ENCODE measurements around the gene KIRREL3.

The KIRREL3 gene

DNA sequence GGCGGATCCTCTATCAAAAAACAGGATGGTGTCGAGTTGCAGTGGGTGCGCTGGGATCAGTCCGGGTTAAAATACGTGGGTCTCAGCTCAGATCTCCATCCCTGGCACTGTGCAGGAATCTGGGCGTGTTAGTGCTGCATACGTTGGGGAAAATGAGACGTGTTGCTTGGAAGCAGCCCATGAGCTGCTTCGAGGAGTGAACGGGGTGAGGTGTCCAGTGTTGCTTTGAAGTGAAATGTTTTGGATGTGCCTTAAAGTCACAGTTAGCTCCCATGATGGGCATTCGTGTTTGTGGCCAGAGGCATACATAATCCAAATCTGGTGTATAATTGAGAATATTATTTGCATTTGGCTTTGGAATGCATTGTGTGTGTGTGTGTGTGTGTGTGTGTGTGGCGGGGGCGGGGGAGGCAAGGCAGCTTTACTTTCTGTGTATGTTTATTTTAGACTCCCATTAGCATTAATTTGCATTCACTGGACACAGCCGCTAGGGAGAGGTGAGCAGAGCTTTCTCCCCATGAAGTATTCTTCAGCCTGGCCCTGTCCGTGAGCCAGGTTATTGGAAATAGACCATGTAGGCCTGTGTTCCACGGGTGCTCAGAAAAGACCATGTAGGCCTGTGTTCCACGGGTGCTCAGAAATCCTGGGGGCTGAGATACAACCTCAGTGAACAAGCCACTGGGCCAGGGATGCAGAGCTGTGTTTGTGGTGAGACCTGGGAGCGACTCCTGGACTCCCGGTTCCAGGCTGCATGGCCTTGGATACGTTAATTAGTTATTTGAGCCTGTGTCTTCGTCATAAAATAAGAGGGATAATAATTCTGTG lies 510.5 kb downstream of the KIRREL3 start:
- TF ChIP-seq CTCF (IDR thresholded peaks at IDR 0.05; ENCODE audit: insufficient read depth, low read length, missing control alignments) = no peak
- POLR2A ChIA-PET = interaction anchor here (0.6 kb wide), 1 partner anchor 14 kb away, joined by 3 read pairs; no protein-coding TSS in a partner anchor
- CTCF ChIA-PET = interaction anchor here (0.8 to 3.9 kb wide), 3 partner anchors 10 to 179 kb away, joined by 4 to 51 read pairs (median 4); no protein-coding TSS in a partner anchor
- no peak overlapping the region for H3K4me3 ChIP-seq (ENCODE audit: low read depth, low read length)
- no peak for DNase-seq (ENCODE audit: low read depth, low spot score)

GRCh38 chr11:126488591-126489370 lies 511.8 kb downstream of the KIRREL3 start:
- POLR2A ChIA-PET = interaction anchor here (0.6 kb wide), 1 partner anchor 15 kb away, joined by 3 read pairs; no protein-coding TSS in a partner anchor
- DNase-seq (ENCODE audit: low read depth, low spot score) = no peak

GRCh38 chr11:126487711-126488110 lies 512.9 kb downstream of the KIRREL3 start:
- POLR2A ChIA-PET = no interaction called here
- no peak overlapping the region for H3K4me3 ChIP-seq (ENCODE audit: low read depth, low read length)
- CTCF ChIA-PET = interaction anchor here (0.8 to 10.2 kb wide), 3 partner anchors 8 to 179 kb away, joined by 3 to 260 read pairs (median 51); partner anchors contain the start of gene DCPS
- DNase-seq (ENCODE audit: low read depth, low spot score) = no peak
- no peak for TF ChIP-seq CTCF (IDR thresholded peaks at IDR 0.05; ENCODE audit: insufficient read depth, low read length, missing control alignments)

More at GRCh38 chr11:126488591-126489370, 511.8 kb downstream of the KIRREL3 start:
- H3K4me3 ChIP-seq (ENCODE audit: low read depth, low read length) = no peak overlapping the region
- CTCF ChIA-PET = interaction anchor here (0.8 to 10.2 kb wide), 4 partner anchors 9 to 180 kb away, joined by 4 to 260 read pairs (median 28); partner anchors contain the start of gene DCPS
- no peak for TF ChIP-seq CTCF (IDR thresholded peaks at IDR 0.05; ENCODE audit: insufficient read depth, low read length, missing control alignments)

- no peak for TF ChIP-seq CTCF (IDR thresholded peaks at IDR 0.05; ENCODE audit: insufficient read depth, low read length, missing control alignments)
- POLR2A ChIA-PET = no interaction called here
- no peak overlapping the region for H3K4me3 ChIP-seq (ENCODE audit: low read depth, low read length)
- CTCF ChIA-PET = interaction anchor here (0.9 to 10.2 kb wide), 8 partner anchors 18 to 588 kb away, joined by 3 to 260 read pairs (median 6); partner anchors contain the start of gene DCPS
- DNase-seq (ENCODE audit: low read depth, low spot score) = no peak
Observed at GRCh38 chr11:126485986-126486635, 514.5 kb downstream of the KIRREL3 start.

DNA sequence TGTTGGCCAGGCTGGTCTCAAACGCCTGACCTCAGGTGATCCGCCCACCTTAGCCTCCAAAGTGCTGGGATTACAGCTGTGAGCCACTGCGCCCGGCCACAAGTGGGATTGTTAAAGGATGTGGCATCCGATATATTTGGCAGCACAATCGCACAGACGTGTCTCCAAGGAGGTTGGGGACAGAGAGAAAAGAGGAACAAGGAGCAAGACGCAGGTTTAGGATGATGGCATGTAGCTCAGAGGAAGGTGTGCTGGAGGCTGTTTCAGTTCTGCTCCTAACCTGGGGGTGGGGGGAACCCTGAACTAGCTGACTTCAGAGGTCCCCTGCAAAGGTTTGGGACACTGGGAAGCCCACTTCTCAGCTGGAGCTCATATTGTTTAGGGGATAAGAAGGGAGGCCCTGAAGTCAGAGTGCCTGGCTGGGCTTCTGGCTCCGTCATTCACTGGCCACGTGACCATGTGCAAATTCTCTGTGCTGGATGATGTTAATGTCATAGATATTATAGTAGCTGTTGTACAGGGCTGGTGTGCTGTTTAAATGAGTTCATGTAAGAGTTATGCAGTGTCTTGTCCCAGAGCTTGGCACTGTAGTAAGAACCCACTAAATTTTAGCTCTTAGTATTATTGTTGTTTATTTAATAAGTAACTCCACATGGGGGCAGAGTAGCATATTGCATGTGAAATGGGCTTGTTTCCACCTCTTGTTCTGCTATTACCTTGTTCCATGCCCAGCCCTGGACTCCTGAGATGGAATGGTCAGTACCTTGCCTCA lies 515.4 kb downstream of the KIRREL3 start:
- H3K4me3 ChIP-seq (ENCODE audit: low read depth, low read length) = no peak overlapping the region
- CTCF ChIA-PET = interaction anchor here (0.6 to 10.2 kb wide), 14 partner anchors 14 to 860 kb away, joined by 3 to 260 read pairs (median 3); partner anchors contain the start of gene DCPS
- peak; percentile 47 for DNase-seq (ENCODE audit: low read depth, low spot score)
- TF ChIP-seq CTCF (IDR thresholded peaks at IDR 0.05; ENCODE audit: insufficient read depth, low read length, missing control alignments) = peak; percentile 19
- POLR2A ChIA-PET = interaction anchor here (0.6 kb wide), 1 partner anchor 515 kb away, joined by 3 read pairs; the partner anchor contains the start of gene KIRREL3
